HUES48 (cell line): ENCODE measurements around the gene ADGRB3.
"Not testable (repeated sequence)": the region's sequence is repeated elsewhere in the genome, so short reads cannot be mapped to it uniquely, and the experiment has no call there.

Experiments
- H3K27ac ChIP-seq: one replicate; pipeline ENCODE4 v1.7.0; 2013; ENCODE audit warnings: low read depth, low read length, inconsistent platforms
- H3K27me3 ChIP-seq: 2 replicates; pipeline ENCODE4 v1.6.1; 2013; ENCODE audit warnings: mild to moderate bottlenecking, low read length; ENCODE audit not compliant: control insufficient read depth, insufficient read depth
- H3K36me3 ChIP-seq: 2 replicates; pipeline ENCODE4 v1.6.1; 2013; ENCODE audit warnings: low read length; ENCODE audit not compliant: control insufficient read depth, insufficient read depth
- H3K4me1 ChIP-seq: 2 replicates; pipeline ENCODE4 v1.6.1; 2013; ENCODE audit warnings: mild to moderate bottlenecking, low read length; ENCODE audit not compliant: control insufficient read depth, insufficient read depth
- H3K4me3 ChIP-seq: 2 replicates; pipeline ENCODE4 v1.5.1; 2013; ENCODE audit warnings: mild to moderate bottlenecking, low read depth, low read length
- H3K9ac ChIP-seq: 2 replicates; pipeline ENCODE4 v1.6.1; 2013; ENCODE audit warnings: mild to moderate bottlenecking, low read depth, low read length, moderate library complexity
- H3K9me3 ChIP-seq: 2 replicates; pipeline ENCODE4 v1.6.1; 2013; ENCODE audit warnings: low read length; ENCODE audit not compliant: control insufficient read depth, insufficient read depth

ADGRB3 gene

GRCh38 chr6:68981668-68982067 lies 346.6 kb downstream of the ADGRB3 start:
- H3K27ac ChIP-seq, H3K9me3 ChIP-seq, H3K4me3 ChIP-seq, H3K4me1 ChIP-seq, H3K27me3 ChIP-seq, H3K36me3 ChIP-seq, H3K9ac ChIP-seq: not testable (repeated sequence)

- no peaks in the 10 kb centered on the region for H3K36me3 ChIP-seq
These were observed 353.6 kb downstream of the ADGRB3 start for GRCh38 chr6:68988698-68989097.

GRCh38 chr6:68990317-68990716 lies 355.2 kb downstream of the ADGRB3 start:
- Histone ChIP-seq H3K4me1 (peaks cover 12% of the 10 kb centered on the region), H3K9ac (no peak overlapping the region), H3K9me3 (no peaks in the 10 kb centered on the region), H3K4me3 (no peak overlapping the region), H3K36me3 (no peaks in the 10 kb centered on the region), H3K27me3 (no peaks in the 10 kb centered on the region), H3K27ac (no peak overlapping the region)

More at GRCh38 chr6:68988698-68989097, 353.6 kb downstream of the ADGRB3 start:
- Histone ChIP-seq H3K27me3 (no peaks in the 10 kb centered on the region), H3K9me3 (no peaks in the 10 kb centered on the region), H3K9ac (no peak overlapping the region), H3K27ac (no peak overlapping the region), H3K4me1 (0 out of 2 replicates have a peak, but pooled peaks cover under 1% of the 10 kb centered on the region), H3K4me3 (no peak overlapping the region)

GRCh38 chr6:68993911-68994310 lies 358.8 kb downstream of the ADGRB3 start:
- H3K4me3 ChIP-seq: no peak overlapping the region
- no peak overlapping the region for H3K9ac ChIP-seq
- H3K4me1 ChIP-seq: peaks cover 19% of the 10 kb centered on the region
- no peaks in the 10 kb centered on the region for H3K9me3 ChIP-seq
- no peaks in the 10 kb centered on the region for H3K27me3 ChIP-seq
- no peak overlapping the region for H3K27ac ChIP-seq
- H3K36me3 ChIP-seq: no peaks in the 10 kb centered on the region

GRCh38 chr6:68994521-68994920 lies 359.4 kb downstream of the ADGRB3 start:
- no peak overlapping the region for H3K9ac ChIP-seq
- H3K36me3 ChIP-seq: no peaks in the 10 kb centered on the region
- H3K4me1 ChIP-seq: peaks cover 19% of the 10 kb centered on the region
- H3K27me3 ChIP-seq: no peaks in the 10 kb centered on the region
- no peak overlapping the region for H3K4me3 ChIP-seq
- no peaks in the 10 kb centered on the region for H3K9me3 ChIP-seq
- H3K27ac ChIP-seq: no peak overlapping the region

- Histone ChIP-seq H3K4me3 (no peak overlapping the region), H3K36me3 (no peaks in the 10 kb centered on the region), H3K9ac (no peak overlapping the region), H3K27ac (no peak overlapping the region), H3K9me3 (no peaks in the 10 kb centered on the region), H3K27me3 (no peaks in the 10 kb centered on the region), H3K4me1 (peaks cover 28% of the 10 kb centered on the region)
These were observed 370.1 kb downstream of the ADGRB3 start for GRCh38 chr6:69005199-69005598.

- no peak overlapping the region for H3K9ac ChIP-seq
- no peak overlapping the region for H3K27ac ChIP-seq
- no peaks in the 10 kb centered on the region for H3K27me3 ChIP-seq
- H3K4me3 ChIP-seq: no peak overlapping the region
- H3K9me3 ChIP-seq: no peaks in the 10 kb centered on the region
- H3K4me1 ChIP-seq: peaks cover 33% of the 10 kb centered on the region
- no peaks in the 10 kb centered on the region for H3K36me3 ChIP-seq
These were observed 372.7 kb downstream of the ADGRB3 start for GRCh38 chr6:69007781-69008180.

- Histone ChIP-seq H3K9me3 (no peaks in the 10 kb centered on the region), H3K9ac (no peak overlapping the region), H3K36me3 (no peaks in the 10 kb centered on the region), H3K27me3 (no peaks in the 10 kb centered on the region), H3K4me3 (no peak overlapping the region), H3K4me1 (peaks cover 44% of the 10 kb centered on the region), H3K27ac (no peak overlapping the region)
These were observed 377.1 kb downstream of the ADGRB3 start for GRCh38 chr6:69012211-69012610.

GRCh38 chr6:69012876-69013275 lies 377.8 kb downstream of the ADGRB3 start:
- peaks cover 38% of the 10 kb centered on the region for H3K4me1 ChIP-seq
- no peaks in the 10 kb centered on the region for H3K36me3 ChIP-seq
- no peak overlapping the region for H3K4me3 ChIP-seq
- H3K9me3 ChIP-seq: no peaks in the 10 kb centered on the region
- no peaks in the 10 kb centered on the region for H3K27me3 ChIP-seq
- H3K9ac ChIP-seq: no peak overlapping the region
- H3K27ac ChIP-seq: no peak overlapping the region

- Histone ChIP-seq H3K27ac (no peak overlapping the region), H3K36me3 (no peaks in the 10 kb centered on the region), H3K4me3 (no peak overlapping the region), H3K4me1 (peaks cover 17% of the 10 kb centered on the region), H3K9me3 (no peaks in the 10 kb centered on the region), H3K27me3 (no peaks in the 10 kb centered on the region), H3K9ac (no peak overlapping the region)
These were observed 383.8 kb downstream of the ADGRB3 start for GRCh38 chr6:69018906-69019305.

GRCh38 chr6:69019832-69020231 lies 384.8 kb downstream of the ADGRB3 start:
- H3K9ac ChIP-seq: no peak overlapping the region
- no peak overlapping the region for H3K27ac ChIP-seq
- H3K9me3 ChIP-seq: no peaks in the 10 kb centered on the region
- no peaks in the 10 kb centered on the region for H3K36me3 ChIP-seq
- peaks cover 17% of the 10 kb centered on the region for H3K4me1 ChIP-seq
- H3K27me3 ChIP-seq: no peaks in the 10 kb centered on the region
- H3K4me3 ChIP-seq: no peak overlapping the region

- Histone ChIP-seq H3K9ac (no peak overlapping the region), H3K36me3 (no peaks in the 10 kb centered on the region), H3K27me3 (no peaks in the 10 kb centered on the region), H3K4me1 (no peaks in the 10 kb centered on the region), H3K9me3 (no peaks in the 10 kb centered on the region), H3K4me3 (no peak overlapping the region), H3K27ac (no peak overlapping the region)
These were observed 387.9 kb downstream of the ADGRB3 start for GRCh38 chr6:69022993-69023392.
